ENCODE data around the gene SLC14A1.

The SLC14A1 gene

GRCh38 chr18:45680066-45680690 is 43.8 kb upstream of the SLC14A1 start:
- no peaks in the 10 kb centered on the region for H3K36me3 ChIP-seq (ENCODE audit: insufficient read depth)
- H3K4me2 ChIP-seq = no peak overlapping the region
- no peak overlapping the region for H2AFZ ChIP-seq (ENCODE audit: low read depth)
- H3K4me1 ChIP-seq (ENCODE audit: low read depth, poor library complexity, severe bottlenecking) = no peaks in the 10 kb centered on the region
- H3K27ac ChIP-seq = no peak overlapping the region
- H3K27me3 ChIP-seq (ENCODE audit: insufficient read depth, low read depth) = no peaks in the 10 kb centered on the region
- no peak overlapping the region for H3K9ac ChIP-seq
- H3K79me2 ChIP-seq (ENCODE audit: insufficient read depth, low read depth) = no peaks in the 10 kb centered on the region
- TF ChIP-seq, protein P1, sequence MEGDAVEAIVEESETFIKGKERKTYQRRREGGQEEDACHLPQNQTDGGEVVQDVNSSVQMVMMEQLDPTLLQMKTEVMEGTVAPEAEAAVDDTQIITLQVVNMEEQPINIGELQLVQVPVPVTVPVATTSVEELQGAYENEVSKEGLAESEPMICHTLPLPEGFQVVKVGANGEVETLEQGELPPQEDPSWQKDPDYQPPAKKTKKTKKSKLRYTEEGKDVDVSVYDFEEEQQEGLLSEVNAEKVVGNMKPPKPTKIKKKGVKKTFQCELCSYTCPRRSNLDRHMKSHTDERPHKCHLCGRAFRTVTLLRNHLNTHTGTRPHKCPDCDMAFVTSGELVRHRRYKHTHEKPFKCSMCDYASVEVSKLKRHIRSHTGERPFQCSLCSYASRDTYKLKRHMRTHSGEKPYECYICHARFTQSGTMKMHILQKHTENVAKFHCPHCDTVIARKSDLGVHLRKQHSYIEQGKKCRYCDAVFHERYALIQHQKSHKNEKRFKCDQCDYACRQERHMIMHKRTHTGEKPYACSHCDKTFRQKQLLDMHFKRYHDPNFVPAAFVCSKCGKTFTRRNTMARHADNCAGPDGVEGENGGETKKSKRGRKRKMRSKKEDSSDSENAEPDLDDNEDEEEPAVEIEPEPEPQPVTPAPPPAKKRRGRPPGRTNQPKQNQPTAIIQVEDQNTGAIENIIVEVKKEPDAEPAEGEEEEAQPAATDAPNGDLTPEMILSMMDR (conservative IDR thresholded peaks at IDR 0.05; ENCODE audit: low read depth, low read length) = no peak
- no peak overlapping the region for H3K4me3 ChIP-seq (IDR thresholded peaks at IDR 0.05; ENCODE audit: insufficient read depth, low read depth, low read length)
- no peaks in the 10 kb centered on the region for H4K20me1 ChIP-seq (ENCODE audit: insufficient read depth)

GRCh38 chr18:45682181-45682580 is 41.8 kb upstream of the SLC14A1 start:
- Histone ChIP-seq H3K27me3 (ENCODE audit: insufficient read depth, low read depth) (no peaks in the 10 kb centered on the region), H3K27ac (no peak overlapping the region), H2AFZ (ENCODE audit: low read depth) (no peak overlapping the region), H3K9ac (no peak overlapping the region), H3K4me1 (ENCODE audit: low read depth, poor library complexity, severe bottlenecking) (peaks cover 14% of the 10 kb centered on the region), H3K4me3 (IDR thresholded peaks at IDR 0.05; ENCODE audit: insufficient read depth, low read depth, low read length) (no peak overlapping the region), H4K20me1 (ENCODE audit: insufficient read depth) (no peaks in the 10 kb centered on the region), H3K36me3 (ENCODE audit: insufficient read depth) (no peaks in the 10 kb centered on the region), H3K4me2 (no peak overlapping the region), H3K79me2 (ENCODE audit: insufficient read depth, low read depth) (no peaks in the 10 kb centered on the region)
- TF ChIP-seq, protein P1 (conservative IDR thresholded peaks at IDR 0.05; ENCODE audit: low read depth, low read length) = no peak

- H3K27ac ChIP-seq = no peak overlapping the region
- H3K4me1 ChIP-seq (ENCODE audit: low read depth, poor library complexity, severe bottlenecking) = peaks cover 36% of the 10 kb centered on the region
- TF ChIP-seq, protein P1 (conservative IDR thresholded peaks at IDR 0.05; ENCODE audit: low read depth, low read length) = no peak
Measured at GRCh38 chr18:45684341-45685115, 39.5 kb upstream of the SLC14A1 start.

GRCh38 chr18:45686891-45687611 is 36.9 kb upstream of the SLC14A1 start:
- Histone ChIP-seq H3K4me1 (ENCODE audit: low read depth, poor library complexity, severe bottlenecking) (peaks cover 40% of the 10 kb centered on the region), H2AFZ (ENCODE audit: low read depth) (peak overlapping the region; percentile 73), H3K27ac (peak overlapping the region; percentile 79), H3K9ac (peak overlapping the region; percentile 39; the same call in 1 of the 2 replicates), H3K4me2 (peak overlapping the region; percentile 91), H3K79me2 (ENCODE audit: insufficient read depth, low read depth) (no peaks in the 10 kb centered on the region), H3K4me3 (IDR thresholded peaks at IDR 0.05; ENCODE audit: insufficient read depth, low read depth, low read length) (no peak overlapping the region), H4K20me1 (ENCODE audit: insufficient read depth) (no peaks in the 10 kb centered on the region), H3K27me3 (ENCODE audit: insufficient read depth, low read depth) (no peaks in the 10 kb centered on the region), H3K36me3 (ENCODE audit: insufficient read depth) (no peaks in the 10 kb centered on the region)
- TF ChIP-seq, protein P1 (conservative IDR thresholded peaks at IDR 0.05; ENCODE audit: low read depth, low read length) = no peak

More at GRCh38 chr18:45684341-45685115, 39.5 kb upstream of the SLC14A1 start:
- Histone ChIP-seq H3K79me2 (ENCODE audit: insufficient read depth, low read depth) (no peaks in the 10 kb centered on the region), H3K27me3 (ENCODE audit: insufficient read depth, low read depth) (no peaks in the 10 kb centered on the region), H3K4me3 (IDR thresholded peaks at IDR 0.05; ENCODE audit: insufficient read depth, low read depth, low read length) (no peak overlapping the region), H3K9ac (no peak overlapping the region), H3K4me2 (no peak overlapping the region), H2AFZ (ENCODE audit: low read depth) (no peak overlapping the region), H3K36me3 (ENCODE audit: insufficient read depth) (no peaks in the 10 kb centered on the region), H4K20me1 (ENCODE audit: insufficient read depth) (no peaks in the 10 kb centered on the region)
